ENCODE results near the gene DLG2.
"Not testable (repeated sequence)": the region's sequence is repeated elsewhere in the genome, so short reads cannot be mapped to it uniquely, and the experiment has no call there.

The DLG2 gene

GRCh38 chr11:85114786-85115185 lies 512.4 kb downstream of the DLG2 start:
- no peak for DNase-seq (ENCODE audit: low read depth in 2 of 2)

- DNase-seq (ENCODE audit: low read depth in 2 of 2), result not testable (repeated sequence)
These were observed 516.9 kb downstream of the DLG2 start for GRCh38 chr11:85110246-85110645.

- no peak for DNase-seq (ENCODE audit: low read depth in 2 of 2)
These were observed 518.0 kb downstream of the DLG2 start for GRCh38 chr11:85109141-85109540.

- no peak for DNase-seq (ENCODE audit: low read depth in 2 of 2)
These were observed 521.3 kb downstream of the DLG2 start for GRCh38 chr11:85105868-85106267.

GRCh38 chr11:85099522-85099921 lies 527.6 kb downstream of the DLG2 start:
- DNase-seq (ENCODE audit: low read depth in 2 of 2), result no peak

GRCh38 chr11:85098996-85099395 lies 528.1 kb downstream of the DLG2 start:
- no peak for DNase-seq (ENCODE audit: low read depth in 2 of 2)

GRCh38 chr11:85096939-85097338 lies 530.2 kb downstream of the DLG2 start:
- DNase-seq (ENCODE audit: low read depth in 2 of 2), result no peak

- DNase-seq (ENCODE audit: low read depth in 2 of 2), result no peak
These were observed 531.9 kb downstream of the DLG2 start for GRCh38 chr11:85095239-85095638.

GRCh38 chr11:85094795-85095194 lies 532.3 kb downstream of the DLG2 start:
- DNase-seq (ENCODE audit: low read depth in 2 of 2), result no peak

- DNase-seq (ENCODE audit: low read depth in 2 of 2), result no peak
These were observed 537.5 kb downstream of the DLG2 start for GRCh38 chr11:85089654-85090053.

- no peak for DNase-seq (ENCODE audit: low read depth in 2 of 2)
These were observed 538.9 kb downstream of the DLG2 start for GRCh38 chr11:85088286-85088685.

GRCh38 chr11:85086504-85087284 lies 540.5 kb downstream of the DLG2 start:
- no peak for DNase-seq (ENCODE audit: low read depth in 2 of 2)

GRCh38 chr11:85076535-85077330 lies 550.4 kb downstream of the DLG2 start:
- DNase-seq (ENCODE audit: low read depth in 2 of 2), result no peak

- DNase-seq (ENCODE audit: low read depth in 2 of 2), result no peak
These were observed 564.5 kb downstream of the DLG2 start for GRCh38 chr11:85062659-85063058.

GRCh38 chr11:85052636-85053035 lies 574.5 kb downstream of the DLG2 start:
- no peak for DNase-seq (ENCODE audit: low read depth in 2 of 2)

- no peak for DNase-seq (ENCODE audit: low read depth in 2 of 2)
These were observed 578.3 kb downstream of the DLG2 start for GRCh38 chr11:85048801-85049200.

- no peak for DNase-seq (ENCODE audit: low read depth in 2 of 2)
These were observed 581.4 kb downstream of the DLG2 start for GRCh38 chr11:85045716-85046115.

GRCh38 chr11:85044911-85045310 lies 582.2 kb downstream of the DLG2 start:
- no peak for DNase-seq (ENCODE audit: low read depth in 2 of 2)

GRCh38 chr11:85042361-85042760 lies 584.8 kb downstream of the DLG2 start:
- no peak for DNase-seq (ENCODE audit: low read depth in 2 of 2)

- DNase-seq (ENCODE audit: low read depth in 2 of 2), result no peak
These were observed 587.0 kb downstream of the DLG2 start for GRCh38 chr11:85040166-85040565.

- no peak for DNase-seq (ENCODE audit: low read depth in 2 of 2)
These were observed 597.2 kb downstream of the DLG2 start for GRCh38 chr11:85029964-85030363.

- DNase-seq (ENCODE audit: low read depth in 2 of 2), result no peak
These were observed 598.6 kb downstream of the DLG2 start for GRCh38 chr11:85028329-85029101.
